B cell (primary cell): ENCODE results near the gene DNAJA3. TPM values are rescaled to one million over a fixed set of nuclear protein-coding genes. Genes with fewer than 3 reads are reported as not detected.

ENCODE experiments used
- ATAC-seq: fragments of 200-7000 bp; cut with Tn5 transposase; one replicate; pipeline ENCODE4 v1.10.0; 2021; ENCODE audit warnings: low read depth, mild to moderate bottlenecking, moderate number of reproducible peaks, moderate library complexity
- CTCF ChIA-PET: fragments of 350-600 bp; sonication (Branson Sonifier 250); formaldehyde crosslinking; loops from one replicate; lab custom pipeline; 2021; ENCODE audit warnings: antibody characterized with exemption, inconsistent platforms; lab: Charles Lee
- POLR2A ChIA-PET: fragments of 350-600 bp; sonication (Branson Sonifier 250); formaldehyde crosslinking; loops from one replicate; lab custom pipeline; 2021; ENCODE audit warnings: antibody characterized with exemption; lab: Charles Lee
- DNase-seq: peaks from one replicate; pipeline ENCODE4 v3.0.0; 2013
- H2AFZ ChIP-seq: 2 replicates; pipeline ENCODE4 v1.6.1; 2012; ENCODE audit warnings: mild to moderate bottlenecking, low read depth, low read length; ENCODE audit not compliant: insufficient read depth, poor library complexity, severe bottlenecking
- H3K27ac ChIP-seq, 2 donors: 1 replicate in 1 of 2; 2 replicates in 1 of 2; pipeline ENCODE4 v1.5.1; 2012 to 2013; ENCODE audit warnings: low read length in 2 of 2, mild to moderate bottlenecking in 2 of 2, moderate library complexity in 1 of 2
- H3K27me3 ChIP-seq, 4 experiments: fragments of 200-600 bp in 1 of 4; sonication (generic) in 1 of 4; replicated peaks in 1 of 4; 1 replicate in 2 of 4; 2 replicates in 2 of 4; pipeline versions ENCODE4 v1.6.1 to v1.7.0; 2013 to 2016; ENCODE audit warnings: low read length in 3 of 4, mild to moderate bottlenecking in 2 of 4, mixed read lengths in 1 of 4, moderate library complexity in 1 of 4; ENCODE audit not compliant: insufficient read depth in 4 of 4, control insufficient read depth in 3 of 4; ENCODE audit errors: control extremely low read depth in 1 of 4
- H3K36me3 ChIP-seq, 2 experiments: replicated peaks in 1 of 2; 1 replicate in 1 of 2; 2 replicates in 1 of 2; pipeline versions ENCODE4 v1.6.1 to v1.7.1; 2013; ENCODE audit warnings: low read length in 1 of 2; ENCODE audit not compliant: insufficient read depth in 2 of 2, control insufficient read depth in 1 of 2; ENCODE audit errors: control extremely low read depth in 1 of 2, extremely low read depth in 1 of 2
- H3K4me1 ChIP-seq, 2 donors: fragments of 200-600 bp in 1 of 2; sonication (generic) in 1 of 2; 1 replicate in 1 of 2; 2 replicates in 1 of 2; pipeline versions ENCODE4 v1.5.1 to v1.6.1; 2013 to 2017; ENCODE audit warnings: low read length in 2 of 2; ENCODE audit not compliant: control insufficient read depth in 2 of 2, insufficient read depth in 2 of 2
- H3K4me2 ChIP-seq: replicated peaks from 2 replicates; pipeline ENCODE3; 2012; ENCODE audit warnings: mild to moderate bottlenecking, low read depth, low read length; ENCODE audit not compliant: poor library complexity, severe bottlenecking
- H3K4me3 ChIP-seq, 5 experiments: fragments of 200-600 bp in 1 of 5; sonication (generic) in 1 of 5; 1 replicate in 3 of 5; 2 replicates in 2 of 5; pipeline versions ENCODE4 v1.5.1 to v1.7.0; 2011 to 2016; ENCODE audit warnings: low read length in 4 of 5, mild to moderate bottlenecking in 4 of 5, low read depth in 2 of 5, control low read depth in 1 of 5, moderate library complexity in 1 of 5; ENCODE audit not compliant: insufficient read depth in 1 of 5; ENCODE audit errors: control extremely low read depth in 1 of 5, extremely low read depth in 1 of 5
- H3K79me2 ChIP-seq: fragments of 200-600 bp; sonication (generic); one replicate; pipeline ENCODE4 v1.6.0; 2016; ENCODE audit warnings: low read length; ENCODE audit not compliant: control insufficient read depth, insufficient read depth
- H3K9ac ChIP-seq: fragments of 200-600 bp; sonication (generic); 2 replicates; pipeline ENCODE4 v1.6.1; 2017; ENCODE audit warnings: mild to moderate bottlenecking, low read length, moderate library complexity
- H3K9me3 ChIP-seq, 3 donors: one replicate each; pipeline versions ENCODE4 v1.6.1 to v1.7.1; 2013; ENCODE audit warnings: low read length in 2 of 3; ENCODE audit not compliant: control insufficient read depth in 2 of 3, insufficient read depth in 1 of 3; ENCODE audit errors: control extremely low read depth in 1 of 3
- H4K20me1 ChIP-seq: 2 replicates; pipeline ENCODE4 v1.6.0; 2012; ENCODE audit warnings: mild to moderate bottlenecking, low read length; ENCODE audit not compliant: insufficient read depth, control insufficient read depth, poor library complexity, severe bottlenecking
- H3K27ac Mint-ChIP-seq: one replicate; pipeline ENCODE4 v1.8.0; 2021; ENCODE audit warnings: mixed read lengths
- H3K27me3 Mint-ChIP-seq: one replicate; pipeline ENCODE4 v1.8.0; 2021; ENCODE audit warnings: mixed read lengths
- H3K4me1 Mint-ChIP-seq: one replicate; pipeline ENCODE4 v1.8.0; 2021; ENCODE audit warnings: mixed read lengths
- H3K4me3 Mint-ChIP-seq: one replicate; pipeline ENCODE4 v1.8.0; 2021; ENCODE audit warnings: mixed read lengths
- H3K9me3 Mint-ChIP-seq: one replicate; pipeline ENCODE4 v1.8.0; 2022; ENCODE audit warnings: mixed read lengths; ENCODE audit not compliant: insufficient read depth
- CTCF ChIP-seq: fragments of 200-600 bp; IDR thresholded peaks from one replicate; pipeline ENCODE4 v1.8.0; 2022; ENCODE audit warnings: antibody characterized with exemption, mild to moderate bottlenecking
- EZH2 ChIP-seq: IDR thresholded peaks from 2 replicates; pipeline ENCODE4 v1.6.1; 2012; ENCODE audit warnings: borderline replicate concordance, low read depth, mild to moderate bottlenecking, moderate library complexity, low read length; ENCODE audit not compliant: insufficient read depth, poor library complexity, severe bottlenecking
- WGBS: methylation state at CpG from one replicate; pipeline ENCODE4 v1.1.5; 2013; ENCODE audit warnings: missing lambda C conversion rate; ENCODE audit not compliant: insufficient coverage; 5-methylcytosine and 5-hydroxymethylcytosine counted together
- intact Hi-C: fragments of 100-400 bp; cut with micrococcal nuclease; formaldehyde crosslinking; loops from one replicate; pipeline ENCODE4 v1.10.0; 2022
- polyA plus RNA-seq: library from polyadenylated mRNA; depleted of rRNA; stranded (reverse); fragments of >200 nt; gene quantifications from 2 replicates; pipeline ENCODE4 v1.2.3, GENCODE V29; 2012
- total RNA-seq, 2 donors: library from RNA; stranded (reverse); fragments of 120-200 nt in 1 of 2; gene quantifications; 1 replicate in 1 of 2; 2 replicates in 1 of 2; pipeline versions ENCODE4 v1.2.3 to v1.2.4, GENCODE V29; 2013 to 2022

Gene DNAJA3
- total and polyA plus RNA-seq, 2 donors (not counting 1 experiment from before 2014, with no cell fraction given), result 59.3 to 67.7 TPM

- H3K4me2 ChIP-seq, result no peak overlapping the region
- H3K27ac ChIP-seq, result no peak overlapping the region
- H3K4me1 Mint-ChIP-seq, result no peaks in the 10 kb centered on the region
- H3K27me3 Mint-ChIP-seq, result no peaks in the 10 kb centered on the region
- H3K9ac ChIP-seq, result no peak overlapping the region
- no peaks in the 10 kb centered on the region for H3K4me1 ChIP-seq
- 93% methylated on average over 5 of the region's 9 CpGs for WGBS
- intact Hi-C loops, result no loop called here
- peaks cover 89% of the 10 kb centered on the region for H4K20me1 ChIP-seq
- no peaks in the 10 kb centered on the region for H3K27me3 ChIP-seq
- DNase-seq, result no peak
- H3K9me3 Mint-ChIP-seq, result no peaks in the 10 kb centered on the region
- H3K36me3 ChIP-seq, result peaks cover 5 to 63% of the 10 kb centered on the region in 2 experiments
- H3K4me3 ChIP-seq, result no peak overlapping the region
- no peak overlapping the region for H2AFZ ChIP-seq
- ChIA-PET CTCF (interaction anchor here (3.0 kb wide), 1 partner anchor 8 kb away, joined by 16 read pairs; no protein-coding TSS in a partner anchor), POLR2A (no interaction called here)
- H3K9me3 ChIP-seq, result no peaks in the 10 kb centered on the region
- no peak overlapping the region for H3K27ac Mint-ChIP-seq
- ATAC-seq, result no peak
- TF ChIP-seq EZH2 (no peak), CTCF (no peak)
- peaks cover 48% of the 10 kb centered on the region for H3K79me2 ChIP-seq
- no peak overlapping the region for H3K4me3 Mint-ChIP-seq
Measured at GRCh38 chr16:4395055-4395726, 30.5 kb upstream of the DNAJA3 start.

- peaks cover 86% of the 10 kb centered on the region for H4K20me1 ChIP-seq
- no peak overlapping the region for H2AFZ ChIP-seq
- Mint-ChIP-seq H3K9me3 (no peaks in the 10 kb centered on the region), H3K4me3 (no peak overlapping the region), H3K27me3 (no peaks in the 10 kb centered on the region), H3K4me1 (peaks cover 7% of the 10 kb centered on the region), H3K27ac (no peak overlapping the region)
- peaks cover 2 to 56% of the 10 kb centered on the region in 2 experiments for H3K36me3 ChIP-seq
- H3K27me3 ChIP-seq, result no peaks in the 10 kb centered on the region
- TF ChIP-seq EZH2 (no peak), CTCF (no peak)
- H3K27ac ChIP-seq, result no peak overlapping the region
- H3K4me1 ChIP-seq, result peaks cover 0 to 6% of the 10 kb centered on the region in 2 donors
- POLR2A ChIA-PET, result interaction anchor here (0.6 kb wide), 2 partner anchors 18 to 35 kb away, joined by 3 to 7 read pairs; no protein-coding TSS in a partner anchor
- intact Hi-C loops, result no loop called here
- ATAC-seq, result no peak
- H3K9me3 ChIP-seq, result no peaks in the 10 kb centered on the region
- WGBS, result 100% methylated on average over 3 of the region's 9 CpGs
- peaks cover 45% of the 10 kb centered on the region for H3K79me2 ChIP-seq
- DNase-seq, result no peak
- H3K4me3 ChIP-seq, result no peak overlapping the region
- CTCF ChIA-PET, result interaction anchor here (0.8 to 7.6 kb wide), 3 partner anchors 16 to 109 kb away, joined by 4 to 108 read pairs (median 37); partner anchors contain the start of gene CORO7
- H3K4me2 ChIP-seq, result no peak overlapping the region
- H3K9ac ChIP-seq, result no peak overlapping the region
Measured at GRCh38 chr16:4399001-4399730, 26.5 kb upstream of the DNAJA3 start.
